Measurements from ENCODE around the gene FASTK.

The FASTK gene

DNA sequence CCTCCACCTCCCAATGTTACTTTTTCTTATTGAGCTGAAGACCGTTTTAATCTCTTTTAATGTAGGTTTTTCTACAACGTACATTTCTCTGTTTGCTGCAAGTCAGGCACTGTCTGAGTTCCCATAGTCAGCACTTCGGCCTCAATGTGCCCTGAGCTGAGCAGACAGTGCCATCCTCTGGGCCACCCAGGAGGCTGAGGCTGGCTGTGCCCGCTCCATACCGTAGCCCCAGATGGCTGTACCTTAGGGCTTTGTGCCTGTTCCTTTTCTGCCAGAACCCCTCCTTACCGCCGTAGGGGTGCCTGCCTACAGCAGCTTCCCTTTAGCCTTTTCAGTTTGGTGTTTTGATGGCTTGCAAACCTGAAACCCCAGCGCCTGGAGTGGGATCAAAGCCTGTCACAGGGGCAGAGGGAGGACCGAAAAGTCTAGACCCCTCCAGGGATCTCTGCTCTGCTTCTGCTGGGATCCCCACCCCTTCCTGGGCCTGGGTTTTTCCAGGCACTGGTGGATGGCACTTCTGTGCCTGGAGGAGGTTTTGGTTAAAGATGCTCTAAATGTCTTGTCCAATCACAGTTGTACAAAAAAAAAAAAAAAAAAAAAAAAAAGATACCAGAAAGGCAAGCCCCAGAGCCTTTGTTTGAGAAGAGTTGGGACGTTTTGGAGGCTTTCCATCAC lies 14.7 kb upstream of the FASTK start:
- no peak for DNase-seq

DNA sequence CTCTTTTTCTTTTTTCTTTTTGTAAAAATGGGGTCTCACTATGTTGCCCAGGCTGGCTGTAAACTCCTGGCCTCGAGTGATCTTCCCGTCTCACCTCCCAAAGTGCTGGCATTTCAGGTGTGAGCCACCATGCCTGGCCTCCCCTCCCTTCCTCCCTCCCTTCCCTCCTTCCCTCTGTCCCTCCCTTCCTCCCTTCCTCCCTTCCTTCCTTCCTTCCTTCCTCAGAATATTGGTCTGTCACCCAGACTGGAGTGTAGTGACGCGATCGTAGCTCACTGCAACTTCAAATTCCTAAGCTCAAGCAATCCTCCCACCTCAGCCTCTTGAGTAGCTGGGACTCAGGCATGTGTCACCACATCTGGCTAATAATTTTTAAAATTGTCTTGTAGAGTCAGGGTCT lies 14.1 kb upstream of the FASTK start:
- no peak for DNase-seq

DNA sequence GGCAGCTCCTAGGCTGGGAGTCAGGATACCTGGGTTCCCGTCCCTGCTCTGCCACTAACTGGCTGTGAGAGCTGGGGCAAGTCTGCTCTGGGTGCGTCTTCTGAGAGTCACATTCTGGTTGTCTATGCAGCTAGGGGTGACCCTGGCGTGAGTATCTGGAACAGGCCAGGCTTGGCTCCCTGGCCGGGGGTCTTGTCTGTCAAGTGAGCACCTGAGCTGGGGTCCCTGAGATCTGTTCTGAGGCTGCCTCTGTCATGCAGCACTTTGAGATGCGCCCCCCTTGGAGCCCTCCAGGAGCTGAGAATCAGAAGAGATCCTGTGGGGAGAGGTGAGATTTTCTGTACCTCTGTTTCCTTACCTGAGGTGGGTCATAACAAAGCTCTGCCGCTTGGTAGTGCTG lies 13.1 kb upstream of the FASTK start:
- no peak for DNase-seq

DNA sequence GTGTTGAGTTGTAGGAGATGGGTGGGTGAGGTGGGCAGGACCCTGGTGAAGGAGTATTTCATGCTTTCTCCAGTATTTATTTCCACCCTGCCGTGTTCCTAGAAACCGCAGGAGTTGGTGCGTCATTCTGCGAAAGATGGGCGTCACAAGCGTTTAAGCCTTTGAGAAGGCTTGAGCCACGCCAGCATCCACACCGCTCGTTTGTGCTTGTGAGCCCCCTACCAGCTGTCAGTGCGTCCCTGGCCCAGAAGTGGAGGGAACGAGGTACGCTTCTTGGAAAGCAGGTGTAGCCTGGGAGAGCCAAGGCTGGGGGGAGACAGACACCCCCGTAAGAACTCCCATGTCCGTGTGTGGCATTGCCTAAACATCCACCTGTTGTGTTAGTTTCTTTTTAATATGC lies 11.4 kb upstream of the FASTK start:
- DNase-seq: no peak

DNA sequence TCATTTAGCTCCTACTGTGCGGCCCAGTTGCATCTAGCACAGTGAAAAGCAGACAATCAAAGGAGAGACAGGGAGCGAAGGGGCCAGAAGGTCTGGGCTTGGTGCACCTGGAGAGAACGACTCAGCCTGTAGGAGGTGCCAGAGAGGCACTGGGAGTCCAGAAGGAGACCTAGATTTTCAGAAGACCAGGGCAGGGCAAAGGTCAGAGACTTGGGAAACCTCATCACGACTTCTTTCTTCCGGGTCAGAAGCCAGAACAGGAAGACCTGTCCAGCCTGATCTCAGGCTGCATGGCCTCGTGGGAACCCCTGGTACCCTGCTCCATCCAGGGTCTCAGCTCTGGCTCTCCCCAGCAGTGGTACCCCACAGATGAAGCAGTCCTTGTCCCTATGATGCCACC lies 10.8 kb upstream of the FASTK start:
- DNase-seq: peak; percentile 56

DNA sequence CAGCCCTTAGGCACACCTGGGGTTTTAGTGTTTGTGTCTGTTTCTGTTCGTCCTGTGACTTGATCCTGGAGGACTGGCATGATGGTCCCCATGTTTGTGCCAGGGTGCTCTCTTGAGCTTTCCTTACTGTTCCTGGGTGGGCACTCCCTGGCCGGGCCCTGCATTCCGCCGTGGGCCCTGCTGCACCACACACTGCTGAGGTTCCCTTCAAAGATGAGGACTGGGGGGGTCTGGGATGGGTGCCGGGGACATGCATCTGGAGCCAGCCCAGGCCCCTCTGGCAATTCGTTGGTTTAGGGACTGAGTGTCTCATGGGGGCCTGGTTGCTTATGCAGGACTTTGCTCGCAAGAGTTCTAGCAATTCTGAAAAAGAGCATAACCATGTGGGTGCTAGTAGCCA lies 10.4 kb upstream of the FASTK start:
- DNase-seq: no peak

DNA sequence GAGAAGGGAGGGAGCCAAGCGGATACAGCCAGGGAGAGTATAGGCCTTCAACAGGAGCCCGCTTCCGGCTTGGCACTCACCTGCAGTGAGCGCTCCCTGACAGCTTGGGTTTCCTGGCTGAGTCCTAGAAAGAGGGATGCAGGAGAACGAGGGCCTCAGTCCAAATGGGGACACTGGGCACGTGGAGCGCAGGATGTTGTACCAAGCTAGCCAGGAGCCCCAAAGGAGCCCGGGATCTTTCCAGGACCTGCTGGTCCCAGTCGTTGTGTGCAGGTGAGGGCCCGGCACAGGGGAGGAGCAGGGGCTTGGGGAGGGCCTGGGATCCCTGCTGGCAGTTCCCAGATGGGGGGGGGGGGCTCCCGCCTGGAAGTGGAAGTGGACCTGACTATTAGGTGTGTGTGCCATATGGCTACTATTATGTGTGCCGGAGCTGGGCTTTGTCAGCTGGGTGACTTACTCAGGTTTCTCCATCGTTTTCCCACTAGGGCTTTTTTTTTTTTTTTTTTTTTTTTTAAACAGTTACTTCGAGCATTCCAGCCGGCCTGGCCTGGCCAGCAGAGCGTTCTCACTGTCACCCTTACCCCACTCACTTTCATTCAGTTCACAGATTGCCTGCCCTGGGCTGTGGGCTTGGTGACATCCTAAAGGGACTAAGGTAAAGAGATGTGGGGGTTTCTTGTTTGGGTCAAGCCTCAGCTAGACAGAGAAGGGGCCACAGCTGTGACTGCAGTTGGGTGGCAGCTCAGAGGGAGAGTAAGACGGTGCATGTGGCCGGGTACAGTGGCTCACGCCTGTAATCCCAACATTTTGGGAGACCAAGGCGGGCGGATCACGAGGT lies 9.5 kb upstream of the FASTK start:
- DNase-seq: no peak

DNA sequence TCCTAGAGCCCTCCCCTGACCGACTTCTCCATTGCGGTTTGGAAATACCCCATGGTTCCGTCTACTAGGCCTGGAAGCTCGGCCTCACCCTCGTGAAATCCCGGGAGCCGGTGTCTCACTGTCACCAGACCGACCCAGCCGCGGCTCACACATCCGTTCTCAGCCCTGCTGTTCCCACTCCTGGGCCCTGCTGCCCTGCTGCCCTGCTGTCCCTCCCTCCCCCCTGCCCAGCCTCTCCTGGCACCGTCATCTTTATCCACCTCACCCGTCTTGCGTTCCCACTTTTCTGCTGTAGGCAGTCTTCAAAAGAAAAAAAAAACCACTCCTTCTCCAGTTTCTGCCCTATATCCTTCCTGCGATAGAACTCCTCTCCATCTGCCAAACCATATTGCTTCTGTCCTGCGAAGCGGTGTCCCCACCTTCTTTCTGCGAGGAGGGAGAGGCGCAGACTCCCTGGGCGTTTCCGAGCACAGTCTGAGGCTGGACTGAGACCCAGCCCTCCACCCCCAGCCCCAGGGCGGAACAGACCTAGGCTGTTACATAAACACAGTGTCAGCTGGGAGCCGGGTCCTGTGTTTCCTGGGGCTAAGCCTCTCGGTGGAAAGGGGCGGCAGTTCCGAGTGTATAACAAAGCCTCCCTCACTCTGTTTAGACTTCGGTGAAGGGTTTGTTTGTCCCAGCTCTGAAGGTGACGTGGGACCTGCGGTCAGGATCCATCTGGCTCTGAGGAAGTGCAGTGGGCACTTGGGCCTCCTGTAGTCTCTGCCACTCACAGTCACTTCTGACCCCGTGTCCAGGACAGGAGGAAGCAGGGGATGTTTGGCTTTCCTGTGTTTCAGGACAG lies 8.5 kb upstream of the FASTK start:
- DNase-seq: peak; percentile 77

DNA sequence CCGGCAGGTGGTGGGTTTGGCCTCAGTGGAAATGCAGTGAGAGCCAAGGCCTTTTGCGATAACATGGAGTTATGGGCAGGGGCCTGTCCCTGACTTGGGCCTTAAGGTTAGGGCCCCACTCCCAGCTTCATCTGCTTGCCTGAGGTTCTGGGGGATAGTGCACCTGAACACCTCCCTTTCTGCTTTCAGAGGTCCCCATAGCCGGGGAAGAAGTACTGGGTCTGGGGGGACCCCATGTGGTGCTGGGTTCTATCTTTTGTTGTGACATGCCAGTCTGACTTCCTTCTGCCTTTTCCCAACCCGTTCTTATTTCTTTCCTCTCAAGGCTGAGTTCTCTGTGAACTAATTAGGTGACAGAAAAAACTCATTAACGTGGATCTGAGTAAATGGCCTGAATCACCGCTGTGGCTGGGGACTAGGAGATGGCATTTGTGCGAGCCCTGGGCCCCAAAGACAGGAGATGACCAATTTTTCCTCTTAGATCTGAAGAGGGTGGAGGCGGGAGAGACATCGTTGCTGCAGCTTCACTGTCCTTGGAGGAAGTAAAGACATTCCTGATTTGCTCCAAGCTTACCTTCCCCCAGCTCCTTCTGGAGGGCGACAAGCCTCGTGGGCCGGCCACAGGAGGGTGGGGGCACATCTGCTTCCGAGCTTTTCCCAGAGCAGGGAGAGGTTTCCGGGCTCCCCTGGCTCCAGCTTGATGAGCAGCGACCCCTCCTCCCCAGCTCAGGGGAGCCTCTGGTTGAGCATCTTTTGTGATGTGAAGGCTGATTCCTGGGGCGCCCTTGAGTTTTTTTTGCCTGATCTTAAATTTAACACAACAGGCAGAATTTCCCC lies 7.6 kb upstream of the FASTK start:
- DNase-seq: no peak

DNA sequence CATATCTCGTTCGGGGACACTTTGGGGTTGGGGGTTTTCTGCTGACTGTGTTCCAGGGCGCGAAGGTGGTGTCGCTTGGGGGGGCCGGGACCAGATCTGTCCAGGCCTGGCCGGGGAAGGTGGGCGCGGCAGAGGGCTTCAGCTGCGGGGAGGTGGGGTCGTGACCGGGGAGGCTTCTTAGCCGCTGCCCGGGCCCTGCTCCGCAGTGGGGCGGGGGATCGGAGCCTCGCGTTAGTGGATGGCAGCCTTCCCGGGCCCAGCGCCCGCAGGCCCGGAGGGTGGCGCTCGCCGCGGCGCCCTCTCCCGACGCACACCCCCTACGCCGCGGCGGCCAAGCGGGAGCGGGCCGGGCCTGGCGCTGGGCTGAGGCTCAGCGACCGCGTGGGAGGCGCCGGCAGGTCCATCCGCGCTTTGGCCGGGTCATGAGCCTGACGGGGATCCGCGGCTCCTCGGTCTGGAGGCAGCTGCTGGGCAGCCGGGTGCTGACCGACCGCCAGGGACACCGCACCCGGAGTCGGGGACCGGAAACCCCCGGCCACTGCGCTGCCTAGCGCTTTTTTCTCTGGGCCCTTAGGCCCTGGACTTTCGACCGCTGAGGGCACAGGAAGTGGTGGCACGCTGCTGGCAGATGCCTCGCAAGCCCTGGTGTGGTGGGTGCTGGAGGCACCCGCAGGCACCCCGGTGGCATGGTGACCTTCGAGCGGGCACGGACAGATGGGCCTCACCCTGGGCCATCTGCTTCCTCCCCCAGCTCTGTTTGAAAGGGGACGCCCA lies 6.8 kb upstream of the FASTK start:
- DNase-seq: peak; percentile 64

DNA sequence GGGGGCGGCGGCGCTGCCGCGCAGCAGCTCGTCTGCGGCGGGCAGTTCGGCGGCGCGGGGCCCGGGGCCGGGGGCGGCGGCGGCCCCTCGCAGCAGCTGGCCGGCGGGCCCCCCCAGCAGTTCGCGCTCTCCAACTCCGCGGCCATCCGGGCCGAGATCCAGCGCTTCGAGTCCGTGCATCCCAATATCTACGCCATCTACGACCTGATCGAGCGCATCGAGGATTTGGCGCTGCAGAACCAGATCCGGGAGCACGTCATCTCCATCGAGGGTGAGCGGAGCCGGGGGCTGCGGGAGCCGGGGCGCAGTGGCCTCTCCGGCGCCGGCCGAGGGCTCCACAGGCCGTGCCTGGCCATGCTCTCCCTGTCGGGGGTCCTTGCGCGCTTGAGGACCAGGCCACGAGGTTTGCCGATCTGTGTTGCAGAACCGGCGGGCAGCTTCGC lies 6.2 kb upstream of the FASTK start:
- peak; percentile 55 for DNase-seq

DNA sequence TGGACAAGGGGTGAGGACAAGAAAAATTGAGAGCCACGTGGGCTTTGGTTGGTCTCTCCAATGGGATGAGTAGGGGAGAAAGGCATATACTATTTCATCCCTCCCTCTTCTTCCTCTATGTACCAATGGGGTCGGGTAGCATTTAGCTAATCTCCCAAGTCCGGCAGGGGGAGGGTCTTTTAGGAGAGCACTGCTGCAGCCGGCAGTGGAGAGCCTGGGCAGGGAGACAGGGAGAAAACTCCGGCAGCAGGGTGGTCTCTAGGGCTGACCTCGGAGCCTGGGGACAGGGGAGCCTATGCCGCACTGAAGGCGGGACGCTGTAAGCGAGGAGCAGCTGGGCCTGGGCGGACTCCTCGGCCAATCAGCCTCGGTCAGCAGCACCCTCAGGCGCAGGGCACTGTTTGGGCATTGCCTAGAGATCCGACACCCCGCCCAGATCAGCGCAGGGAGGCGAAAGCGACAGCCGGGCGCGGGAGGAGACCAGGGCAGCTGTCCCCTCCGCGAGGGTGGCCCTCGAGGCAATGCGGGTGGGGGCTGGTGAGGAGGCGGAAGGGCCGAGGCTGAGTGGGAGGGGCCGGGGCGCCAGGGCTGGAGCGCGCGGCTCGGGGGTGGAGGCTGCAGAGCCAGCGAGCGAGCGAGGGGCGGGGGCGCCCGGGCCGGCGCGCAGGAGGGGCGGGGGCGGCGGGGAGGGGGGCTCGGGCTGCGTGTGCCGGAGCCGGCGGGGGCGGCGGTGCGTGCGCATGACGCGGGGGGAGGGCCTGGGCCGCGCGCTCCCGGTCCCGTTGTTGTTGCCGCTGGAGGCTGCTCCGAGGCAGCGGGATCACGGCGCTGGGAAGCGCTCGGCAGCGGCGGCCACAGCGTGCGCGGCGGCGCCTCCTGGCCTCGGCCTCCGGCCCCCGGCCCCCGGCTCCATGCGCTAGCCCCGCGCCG lies 5.3 kb upstream of the FASTK start, which contains the start of gene AGAP3:
Gene AGAP3 (plus strand): TSS at position 785 of the 930 bp plus-strand sequence. CDS start 267 bp downstream, outside the sequence.
- DNase-seq: peak; percentile 86

DNA sequence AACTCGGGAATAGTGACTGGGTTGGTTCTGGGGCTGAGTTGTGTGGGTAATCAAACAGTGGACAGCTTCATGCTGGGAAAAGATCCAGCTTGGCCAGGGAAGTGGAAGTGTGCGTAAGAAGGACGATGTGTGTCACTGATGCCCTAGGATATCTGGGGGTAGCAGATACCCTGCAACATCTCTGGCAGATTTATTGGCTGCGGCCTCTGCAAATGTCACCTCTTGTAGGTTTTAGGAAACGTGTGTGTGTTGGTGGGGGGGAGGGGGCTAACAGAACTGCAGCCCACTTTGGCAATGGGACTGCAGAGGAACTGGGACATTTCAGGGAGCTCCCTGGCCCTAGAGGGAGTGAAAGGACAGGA lies 4.7 kb upstream of the FASTK start:
- DNase-seq: no peak

DNA sequence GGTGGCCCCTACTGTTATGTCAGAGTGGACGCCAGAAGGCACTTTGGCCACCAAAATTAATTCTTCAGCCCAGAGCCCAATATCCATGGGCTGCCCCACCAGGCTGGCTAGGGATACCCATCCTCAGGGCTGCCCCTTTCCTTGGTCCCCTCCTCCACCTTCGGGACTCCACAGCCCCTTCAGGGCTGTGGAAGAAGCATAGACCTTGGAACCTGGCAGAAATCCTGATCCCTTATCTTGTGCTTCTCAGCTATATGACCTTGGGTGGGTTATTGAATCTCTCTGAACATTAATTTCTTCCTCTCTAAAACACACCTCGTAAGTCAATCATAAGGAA lies 3.2 kb upstream of the FASTK start:
- DNase-seq: no peak

DNA sequence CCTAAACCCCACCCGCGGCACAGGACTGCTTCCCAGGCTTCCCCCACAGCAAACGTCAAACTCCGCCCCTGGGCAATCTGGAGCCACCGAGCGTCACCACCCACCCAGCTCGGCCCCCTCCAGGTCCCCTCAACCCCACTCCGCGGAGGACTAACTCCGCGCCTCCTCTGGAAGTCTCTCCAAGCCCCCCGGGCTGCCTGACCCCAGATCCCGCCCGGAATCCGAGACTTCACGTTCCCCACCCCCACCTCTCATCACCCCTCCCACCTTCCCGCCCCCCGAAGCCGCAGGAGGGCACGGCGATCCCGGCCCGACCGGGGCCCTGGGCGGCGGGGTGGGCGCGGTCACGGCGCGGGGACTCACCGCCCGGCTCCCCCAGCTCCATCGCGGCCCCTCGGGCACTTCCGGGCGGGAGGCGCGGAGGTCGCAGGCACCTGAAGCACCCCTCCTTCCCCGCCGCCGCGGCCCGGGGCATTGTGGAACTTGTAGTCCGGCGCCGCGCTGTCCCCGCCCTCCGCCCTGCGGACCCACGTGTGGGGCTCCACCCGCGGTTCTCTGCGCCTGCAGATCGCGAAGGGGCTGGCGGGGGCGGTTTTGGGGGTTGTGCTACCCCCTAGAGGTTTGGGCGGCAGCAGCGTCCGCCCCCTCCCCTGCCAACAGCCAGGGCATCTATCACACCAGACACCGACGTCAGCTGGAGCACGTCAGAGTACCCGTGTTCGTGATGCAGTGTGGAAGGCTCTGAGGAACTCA lies 2.6 kb upstream of the FASTK start, which contains the start of gene TMUB1:
Gene TMUB1 (minus strand): TSS at position 423 of the 753 bp plus-strand sequence. CDS start 930 bp downstream, outside the sequence.
- DNase-seq: peak; percentile 87

DNA sequence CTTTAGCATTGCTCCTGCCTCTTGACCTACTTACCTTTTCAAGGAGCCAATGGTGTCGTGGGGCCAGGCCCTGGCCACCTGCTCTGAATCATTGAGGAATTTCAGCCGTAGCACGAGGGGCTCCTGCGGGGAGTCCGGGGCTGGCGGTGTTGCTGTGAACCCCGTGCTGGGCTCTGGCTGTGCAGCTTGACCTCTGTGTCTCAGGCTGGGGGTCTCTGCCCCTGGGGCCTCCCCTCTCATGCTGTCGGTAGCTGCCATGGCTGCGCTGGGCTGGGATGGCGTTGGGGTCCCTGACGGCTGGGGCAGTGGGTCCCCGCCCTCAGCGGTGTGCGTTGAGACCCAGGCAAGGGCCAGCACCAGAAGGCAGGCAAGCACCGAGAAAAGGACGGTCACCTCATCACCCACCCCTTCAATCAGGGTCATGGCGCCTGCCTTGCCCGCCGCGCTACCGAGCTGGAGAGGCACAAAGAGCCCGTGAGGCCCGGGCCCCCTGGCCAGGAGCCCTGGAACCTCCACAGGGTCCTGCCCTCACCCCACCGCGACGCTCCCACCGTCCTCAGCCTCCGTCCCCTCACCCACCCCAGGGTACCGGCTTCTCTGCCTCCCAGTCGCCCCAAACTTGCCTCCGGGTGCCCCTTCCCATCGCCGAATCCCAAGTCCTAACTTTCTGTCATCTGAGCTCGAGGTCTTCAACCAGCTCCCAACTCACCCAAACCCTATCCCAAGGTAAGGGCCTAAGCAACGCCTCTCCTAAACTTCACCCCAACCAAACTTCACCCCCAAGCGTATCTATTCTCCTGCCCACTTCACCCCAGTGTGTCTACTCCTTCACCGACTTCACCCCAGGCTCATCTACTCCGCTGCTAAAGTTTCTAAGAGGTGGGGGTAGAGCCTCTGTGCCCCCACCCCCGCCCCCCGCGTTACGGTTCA lies 1.8 kb upstream of the FASTK start:
- DNase-seq: no peak

DNA sequence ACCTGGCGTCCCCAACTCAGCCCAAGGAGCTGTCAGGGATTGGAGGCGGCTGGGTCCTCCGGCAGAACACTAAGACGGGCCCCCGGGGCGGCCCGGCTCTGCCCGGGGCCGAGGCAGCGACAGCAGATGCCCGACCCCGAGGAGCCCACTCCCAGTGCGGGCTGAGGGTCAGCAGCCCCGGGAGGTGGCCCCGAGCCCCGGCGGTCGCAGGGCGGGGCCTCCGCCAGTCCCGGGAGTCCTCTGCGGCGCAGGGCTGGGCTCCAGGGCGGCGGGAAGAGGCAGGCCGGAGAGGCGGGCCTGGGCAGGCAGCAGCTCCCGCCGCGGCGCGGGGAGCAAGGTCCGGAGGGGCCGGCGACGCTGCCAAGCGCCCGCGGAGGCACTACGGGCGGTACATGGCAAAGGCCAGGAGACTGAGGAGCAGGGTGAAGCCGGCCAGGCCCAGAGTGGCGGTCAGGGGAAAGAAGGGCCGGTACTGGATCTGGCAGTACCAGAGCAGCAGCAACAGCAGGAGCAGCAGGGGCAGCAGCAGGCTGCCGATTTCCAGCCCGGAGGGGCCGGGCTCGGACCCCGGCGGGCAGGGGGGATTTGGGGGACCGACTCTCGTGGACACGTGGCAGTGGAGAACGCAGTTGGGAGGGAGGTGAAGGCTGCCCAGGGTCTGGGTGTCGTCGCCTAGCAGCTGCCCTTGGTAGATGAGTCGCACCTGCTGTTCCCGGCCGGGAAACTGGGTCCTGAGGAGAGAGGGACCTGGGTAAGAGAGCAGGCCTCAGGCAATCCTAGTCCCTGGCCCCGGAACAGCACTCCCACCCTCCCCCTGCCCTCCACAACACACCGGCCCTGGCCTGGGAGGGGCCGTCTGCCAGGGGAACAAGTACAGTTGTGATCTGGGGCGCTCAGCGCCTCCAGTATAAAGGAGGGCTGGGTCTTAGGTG lies 827 bp upstream of the FASTK start:
- no peak for DNase-seq
